GM12874 (cell line): ENCODE results near the gene KAT14.

Experiments
- TF ChIP-seq, protein P1 (sequence below): IDR thresholded peaks from 2 replicates; pipeline ENCODE4 v1.5.1; 2011; ENCODE audit warnings: low read depth, mild to moderate bottlenecking, control low read depth, low read length, moderate library complexity; ENCODE audit not compliant: insufficient read depth

Gene KAT14, protein sequence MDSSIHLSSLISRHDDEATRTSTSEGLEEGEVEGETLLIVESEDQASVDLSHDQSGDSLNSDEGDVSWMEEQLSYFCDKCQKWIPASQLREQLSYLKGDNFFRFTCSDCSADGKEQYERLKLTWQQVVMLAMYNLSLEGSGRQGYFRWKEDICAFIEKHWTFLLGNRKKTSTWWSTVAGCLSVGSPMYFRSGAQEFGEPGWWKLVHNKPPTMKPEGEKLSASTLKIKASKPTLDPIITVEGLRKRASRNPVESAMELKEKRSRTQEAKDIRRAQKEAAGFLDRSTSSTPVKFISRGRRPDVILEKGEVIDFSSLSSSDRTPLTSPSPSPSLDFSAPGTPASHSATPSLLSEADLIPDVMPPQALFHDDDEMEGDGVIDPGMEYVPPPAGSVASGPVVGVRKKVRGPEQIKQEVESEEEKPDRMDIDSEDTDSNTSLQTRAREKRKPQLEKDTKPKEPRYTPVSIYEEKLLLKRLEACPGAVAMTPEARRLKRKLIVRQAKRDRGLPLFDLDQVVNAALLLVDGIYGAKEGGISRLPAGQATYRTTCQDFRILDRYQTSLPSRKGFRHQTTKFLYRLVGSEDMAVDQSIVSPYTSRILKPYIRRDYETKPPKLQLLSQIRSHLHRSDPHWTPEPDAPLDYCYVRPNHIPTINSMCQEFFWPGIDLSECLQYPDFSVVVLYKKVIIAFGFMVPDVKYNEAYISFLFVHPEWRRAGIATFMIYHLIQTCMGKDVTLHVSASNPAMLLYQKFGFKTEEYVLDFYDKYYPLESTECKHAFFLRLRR

DNA sequence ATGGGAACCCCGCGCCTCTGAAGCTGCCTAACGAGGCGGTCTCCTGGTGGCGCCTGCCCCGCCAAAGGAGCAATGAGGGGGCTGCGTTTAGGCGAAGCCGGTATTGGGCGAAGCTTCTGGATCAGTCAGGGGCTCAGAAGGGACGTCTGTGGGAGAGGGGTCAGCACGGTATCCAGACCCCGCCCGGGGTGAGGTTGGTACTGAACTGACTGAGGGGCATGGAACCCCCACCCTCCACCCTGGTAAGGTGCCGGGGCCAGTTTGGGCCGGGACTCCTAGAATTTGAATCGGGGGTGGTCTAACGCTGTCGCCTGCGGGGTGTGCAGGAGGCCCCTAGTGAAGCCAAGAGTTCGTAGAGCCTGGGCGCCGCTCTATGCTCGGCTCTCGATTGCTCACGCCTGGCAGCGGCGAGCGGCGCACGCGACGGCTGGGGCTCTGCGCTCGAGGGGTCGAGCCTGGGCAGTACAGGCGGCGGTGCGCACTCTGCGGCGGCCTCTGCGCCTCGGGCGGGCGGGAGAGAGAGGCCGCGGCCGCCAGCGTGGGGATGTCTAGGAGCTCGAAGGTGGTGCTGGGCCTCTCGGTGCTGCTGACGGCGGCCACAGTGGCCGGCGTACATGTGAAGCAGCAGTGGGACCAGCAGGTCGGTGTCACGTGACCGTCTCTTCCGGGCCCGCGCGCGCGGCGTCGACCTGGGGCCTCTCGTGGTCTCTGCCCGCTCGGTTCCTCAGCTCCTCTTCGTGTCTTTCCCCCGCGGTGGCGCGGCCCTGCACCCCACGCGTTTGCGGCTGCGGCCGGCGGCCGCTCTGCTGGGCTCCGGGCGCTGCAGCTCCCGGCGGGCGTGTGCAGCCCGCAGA is at the start of gene KAT14, which contains the start of gene PET117:
Gene KAT14 (plus strand): TSS at position 452 of the 854 bp plus-strand sequence. CDS start 4,798 bp downstream, outside the sequence.
Gene PET117 (plus strand): TSS at position 452 of the 854 bp plus-strand sequence. CDS start 93 bp downstream, at position 545.
- TF ChIP-seq, protein P1, sequence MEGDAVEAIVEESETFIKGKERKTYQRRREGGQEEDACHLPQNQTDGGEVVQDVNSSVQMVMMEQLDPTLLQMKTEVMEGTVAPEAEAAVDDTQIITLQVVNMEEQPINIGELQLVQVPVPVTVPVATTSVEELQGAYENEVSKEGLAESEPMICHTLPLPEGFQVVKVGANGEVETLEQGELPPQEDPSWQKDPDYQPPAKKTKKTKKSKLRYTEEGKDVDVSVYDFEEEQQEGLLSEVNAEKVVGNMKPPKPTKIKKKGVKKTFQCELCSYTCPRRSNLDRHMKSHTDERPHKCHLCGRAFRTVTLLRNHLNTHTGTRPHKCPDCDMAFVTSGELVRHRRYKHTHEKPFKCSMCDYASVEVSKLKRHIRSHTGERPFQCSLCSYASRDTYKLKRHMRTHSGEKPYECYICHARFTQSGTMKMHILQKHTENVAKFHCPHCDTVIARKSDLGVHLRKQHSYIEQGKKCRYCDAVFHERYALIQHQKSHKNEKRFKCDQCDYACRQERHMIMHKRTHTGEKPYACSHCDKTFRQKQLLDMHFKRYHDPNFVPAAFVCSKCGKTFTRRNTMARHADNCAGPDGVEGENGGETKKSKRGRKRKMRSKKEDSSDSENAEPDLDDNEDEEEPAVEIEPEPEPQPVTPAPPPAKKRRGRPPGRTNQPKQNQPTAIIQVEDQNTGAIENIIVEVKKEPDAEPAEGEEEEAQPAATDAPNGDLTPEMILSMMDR = no peak

DNA sequence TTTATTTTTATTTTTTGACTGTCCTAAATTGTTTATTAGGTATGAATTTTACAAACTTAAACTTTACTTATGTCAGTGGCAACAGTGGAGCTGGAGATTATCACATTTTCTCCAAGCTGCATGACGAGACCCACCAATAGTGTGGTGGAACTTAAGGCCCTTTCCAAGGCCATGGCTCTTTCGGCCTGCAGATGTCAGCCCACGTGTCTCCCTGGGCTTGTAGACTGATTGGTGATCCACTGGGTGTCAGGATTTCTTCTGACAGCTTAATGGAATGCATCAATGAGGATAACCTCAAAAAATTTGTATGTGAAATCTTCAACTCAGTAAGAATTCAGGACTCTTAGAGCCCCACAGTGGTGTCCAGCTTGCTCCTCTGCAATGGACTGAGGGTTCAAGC is 47.6 kb upstream of the KAT14 start:
- TF ChIP-seq, protein P1 = no peak

DNA sequence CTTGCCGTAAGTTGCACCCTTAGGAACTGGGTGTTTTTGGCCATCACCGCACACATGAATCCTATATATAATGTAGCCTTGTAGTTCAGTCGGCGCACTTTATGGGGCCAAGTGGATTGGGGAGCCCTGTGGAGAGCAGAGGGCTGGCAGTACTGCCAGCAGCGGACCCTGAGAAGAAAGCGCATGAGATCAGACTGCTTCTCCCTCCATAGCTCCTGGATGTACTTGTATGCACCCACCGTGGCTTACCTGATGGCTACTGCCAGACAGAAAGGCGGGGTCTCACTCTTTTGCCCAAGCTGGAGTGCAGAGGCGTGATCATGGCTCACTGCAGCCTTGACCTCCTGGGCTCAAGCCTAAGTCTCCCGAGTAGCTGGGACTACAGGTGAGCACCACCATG is 47.2 kb upstream of the KAT14 start:
- TF ChIP-seq, protein P1 = no peak

DNA sequence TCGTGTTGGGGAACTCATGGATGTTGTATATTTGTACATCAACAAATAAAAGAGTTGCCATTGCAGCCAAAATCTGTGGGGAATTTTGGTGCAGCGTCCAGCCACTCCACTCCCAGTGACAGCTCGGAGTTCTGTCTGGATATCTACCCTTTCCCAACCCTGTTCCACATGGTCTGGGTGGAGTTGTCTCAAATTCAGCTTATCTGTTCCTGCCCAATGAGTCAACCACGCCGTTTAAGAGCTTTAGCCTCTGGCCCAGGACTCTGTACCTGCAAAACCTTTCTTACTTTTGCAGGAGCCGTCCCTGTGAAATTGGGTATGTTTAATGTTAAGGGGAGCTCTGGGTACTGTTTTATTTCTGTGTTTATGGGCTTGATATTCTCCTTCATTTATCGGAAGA is 46.0 kb upstream of the KAT14 start:
- TF ChIP-seq, protein P1 = no peak

DNA sequence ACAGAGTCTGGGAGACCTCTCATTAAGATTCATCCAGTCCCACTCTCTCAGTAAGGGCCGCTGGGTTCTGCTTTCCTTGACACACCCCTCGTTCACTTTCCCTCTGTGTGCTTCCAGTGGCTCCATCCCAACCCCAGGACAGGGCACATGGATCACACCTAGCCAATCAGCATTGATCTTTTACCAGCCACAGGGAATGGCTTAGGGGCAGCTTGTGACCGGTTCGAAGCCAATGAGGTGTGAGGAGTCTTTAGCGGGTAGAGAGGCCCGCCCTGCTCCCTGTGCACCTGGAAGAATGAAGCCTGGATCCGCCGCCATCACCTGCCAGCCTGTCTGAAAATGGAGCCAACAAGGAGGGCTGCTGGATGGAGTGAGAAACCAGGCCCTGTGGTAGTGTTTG is 44.8 kb upstream of the KAT14 start:
- TF ChIP-seq, protein P1 = no peak

DNA sequence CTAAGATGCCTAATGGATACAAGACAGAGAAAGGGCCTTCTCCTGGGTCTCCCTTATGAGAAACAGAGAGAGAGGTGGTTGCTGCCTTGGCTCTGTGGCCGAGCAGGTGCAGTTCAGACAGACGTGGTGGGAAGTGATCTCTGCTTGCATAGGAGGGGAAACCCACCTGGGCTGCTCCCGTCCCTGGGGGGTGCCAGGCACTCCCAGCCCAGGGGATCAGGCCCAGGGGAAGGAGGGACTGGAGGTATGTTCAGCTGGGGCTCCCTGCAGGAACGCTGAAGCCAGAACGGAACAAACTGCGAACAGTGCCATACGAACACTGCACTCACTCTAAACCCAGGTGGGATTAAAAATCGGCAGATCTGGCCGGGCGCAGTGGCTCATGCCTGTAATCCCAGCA is 44.3 kb upstream of the KAT14 start:
- TF ChIP-seq, protein P1 = no peak
